Left ventricle myocardium inferior (tissue), 1 donor: ENCODE measurements around the gene MOSPD2. TPM values are rescaled to one million over a fixed set of nuclear protein-coding genes. Genes with fewer than 3 reads are reported as not detected.

ENCODE experiments used
- DNase-seq: peaks from one replicate; pipeline ENCODE4 v3.0.0-alpha.2; 2020
- H3K27ac ChIP-seq: fragments of 200-600 bp; replicated peaks from 2 replicates; pipeline ENCODE4 v1.8.0; 2021
- H3K27me3 ChIP-seq: fragments of 200-600 bp; 2 replicates; pipeline ENCODE4 v1.8.0; 2021; ENCODE audit warnings: low read depth
- H3K36me3 ChIP-seq: fragments of 200-600 bp; 2 replicates; pipeline ENCODE4 v1.8.0; 2021
- H3K4me1 ChIP-seq: fragments of 200-600 bp; 2 replicates; pipeline ENCODE4 v1.8.0; 2021
- H3K4me3 ChIP-seq: fragments of 200-600 bp; 2 replicates; pipeline ENCODE4 v1.8.0; 2021; ENCODE audit warnings: mild to moderate bottlenecking, moderate library complexity
- H3K9me3 ChIP-seq: fragments of 200-600 bp; replicated peaks from 2 replicates; pipeline ENCODE4 v1.8.0; 2021
- CTCF ChIP-seq: fragments of 200-600 bp; IDR thresholded peaks from 2 replicates; pipeline ENCODE4 v1.8.0; 2021; ENCODE audit warnings: antibody characterized with exemption, mild to moderate bottlenecking, borderline replicate concordance
- intact Hi-C: fragments of 100-400 bp; cut with micrococcal nuclease; formaldehyde crosslinking; loops from one replicate; pipeline ENCODE4 v1.11.0; 2022
- total RNA-seq: library from RNA; stranded (reverse); fragmentation: NEBNext Ultra II Directional; extraction: Animal tissue kit (Norgen Biotek cat#: 25700); gene quantifications from one replicate; pipeline ENCODE4 v1.2.1, GENCODE V29; 2021
- donor health status: DM: no; HTN: yes; CAD: no; lungs with severe emphysema.

The MOSPD2 gene
- total RNA-seq, 1 donor from 2014 or later: 6.2 TPM

GRCh38 chrX:14832586-14832985, 40.6 kb upstream of the MOSPD2 start:
- Histone ChIP-seq H3K4me1 (no peaks in the 10 kb centered on the region), H3K27ac (no peak overlapping the region), H3K9me3 (no peaks in the 10 kb centered on the region), H3K36me3 (no peaks in the 10 kb centered on the region), H3K27me3 (no peaks in the 10 kb centered on the region), H3K4me3 (no peak overlapping the region)
- DNase-seq: no peak
- no peak for TF ChIP-seq CTCF
- intact Hi-C loops: no loop called here

GRCh38 chrX:14837155-14837554, 36.1 kb upstream of the MOSPD2 start:
- intact Hi-C loops: no loop called here
- Histone ChIP-seq H3K36me3 (no peaks in the 10 kb centered on the region), H3K4me3 (no peak overlapping the region), H3K9me3 (no peaks in the 10 kb centered on the region), H3K27ac (no peak overlapping the region), H3K27me3 (no peaks in the 10 kb centered on the region), H3K4me1 (no peaks in the 10 kb centered on the region)
- TF ChIP-seq CTCF: no peak
- no peak for DNase-seq

GRCh38 chrX:14843666-14844065, 29.6 kb upstream of the MOSPD2 start:
- H3K36me3 ChIP-seq: no peaks in the 10 kb centered on the region
- H3K27ac ChIP-seq: no peak overlapping the region
- intact Hi-C loops: no loop called here
- DNase-seq: no peak
- no peaks in the 10 kb centered on the region for H3K27me3 ChIP-seq
- no peaks in the 10 kb centered on the region for H3K9me3 ChIP-seq
- H3K4me3 ChIP-seq: no peak overlapping the region
- no peaks in the 10 kb centered on the region for H3K4me1 ChIP-seq
- TF ChIP-seq CTCF: no peak

- no peak overlapping the region for H3K27ac ChIP-seq
- no peak for TF ChIP-seq CTCF
- H3K4me1 ChIP-seq: no peaks in the 10 kb centered on the region
- no peak for DNase-seq
- H3K4me3 ChIP-seq: no peak overlapping the region
- intact Hi-C loops: no loop called here
- no peaks in the 10 kb centered on the region for H3K27me3 ChIP-seq
- H3K9me3 ChIP-seq: no peaks in the 10 kb centered on the region
- no peaks in the 10 kb centered on the region for H3K36me3 ChIP-seq
Observed at GRCh38 chrX:14851526-14851925, 21.7 kb upstream of the MOSPD2 start.

GRCh38 chrX:14864631-14865030, 8.6 kb upstream of the MOSPD2 start:
- Histone ChIP-seq H3K4me3 (no peak overlapping the region), H3K4me1 (no peaks in the 10 kb centered on the region), H3K36me3 (no peaks in the 10 kb centered on the region), H3K27me3 (no peaks in the 10 kb centered on the region), H3K27ac (no peak overlapping the region), H3K9me3 (peaks cover 13% of the 10 kb centered on the region)
- TF ChIP-seq CTCF: no peak
- intact Hi-C loops: no loop called here
- no peak for DNase-seq

GRCh38 chrX:14865201-14865600, 8.0 kb upstream of the MOSPD2 start:
- H3K4me1 ChIP-seq: no peaks in the 10 kb centered on the region
- H3K4me3 ChIP-seq: no peak overlapping the region
- no peak for TF ChIP-seq CTCF
- no peaks in the 10 kb centered on the region for H3K27me3 ChIP-seq
- DNase-seq: no peak
- H3K36me3 ChIP-seq: no peaks in the 10 kb centered on the region
- H3K27ac ChIP-seq: no peak overlapping the region
- intact Hi-C loops: no loop called here
- H3K9me3 ChIP-seq: peaks cover 13% of the 10 kb centered on the region
